Endothelial cell of umbilical vein (primary cell): ENCODE data around the gene RAB8A. TPM values are rescaled to one million over a fixed set of nuclear protein-coding genes. Genes with fewer than 3 reads are reported as not detected.

Experiments used
- BruUV-seq: library from RNA; stranded (reverse); fragments of 400-500 nt; replicated peaks from 2 replicates; lab custom pipeline; 2021; lab: Mats Ljungman, UMichigan
- CTCF ChIA-PET: fragments of 300-600, 350-600 bp; sonication (Branson Sonifier 250); formaldehyde crosslinking; loops from one replicate; lab custom pipeline; 2021; ENCODE audit warnings: antibody characterized with exemption, inconsistent platforms; lab: Charles Lee
- POLR2A ChIA-PET: fragments of 300-600, 350-600 bp; sonication (Branson Sonifier 250); formaldehyde crosslinking; loops from one replicate; lab custom pipeline; 2021; ENCODE audit warnings: antibody characterized with exemption, inconsistent platforms; lab: Charles Lee
- DNase-seq: peaks from one replicate; pipeline ENCODE4 v3.0.0-alpha.2; 2011; ENCODE audit warnings: low read depth, low spot score
- FAIRE-seq: peaks from 2 replicates; lab custom pipeline; 2011; peaks lifted over from hg19 to GRCh38; lab: Jason Lieb, UNC
- H2AFZ ChIP-seq: 2 replicates; pipeline ENCODE4 v1.6.0; 2012; ENCODE audit warnings: low read depth, low read length, control low read depth, inconsistent platforms
- H3K27ac ChIP-seq: 2 replicates; pipeline ENCODE4 v1.5.1; 2011; ENCODE audit warnings: low read depth, mild to moderate bottlenecking, control low read depth, low read length, moderate library complexity; ENCODE audit not compliant: insufficient read depth
- H3K27me3 ChIP-seq, 2 experiments: 2 replicates each; pipeline versions ENCODE4 v1.6.0 to v1.6.1; 2011; ENCODE audit warnings: low read length in 2 of 2, mixed read lengths in 1 of 2; ENCODE audit not compliant: control insufficient read depth in 2 of 2, insufficient read depth in 2 of 2
- H3K36me3 ChIP-seq, 2 experiments: 2 replicates in 1 of 2; 3 replicates in 1 of 2; pipeline ENCODE4 v1.5.1; 2011; ENCODE audit warnings: low read length in 2 of 2, mild to moderate bottlenecking in 1 of 2, moderate library complexity in 1 of 2; ENCODE audit not compliant: control insufficient read depth in 2 of 2, insufficient read depth in 2 of 2; ENCODE audit errors: extremely low read depth in 1 of 2
- H3K4me1 ChIP-seq: 3 replicates; pipeline ENCODE4 v1.5.1; 2011; ENCODE audit warnings: mild to moderate bottlenecking, low read length; ENCODE audit not compliant: control insufficient read depth, insufficient read depth; ENCODE audit errors: extremely low read depth
- H3K4me2 ChIP-seq: 2 replicates; pipeline ENCODE4 v1.6.1; 2011; ENCODE audit warnings: low read length, control low read depth, mixed read lengths; ENCODE audit not compliant: insufficient read depth
- H3K4me3 ChIP-seq, 3 experiments: fragments of 200-600 bp in 1 of 3; sonication (generic), shearing (Covaris generic) in 1 of 3; replicated peaks in 1 of 3; 2 replicates each; pipeline ENCODE4 v1.5.1; 2011 to 2016; ENCODE audit warnings: control low read depth in 3 of 3, low read length in 3 of 3, mild to moderate bottlenecking in 2 of 3, inconsistent platforms in 1 of 3, low read depth in 1 of 3, moderate library complexity in 1 of 3; ENCODE audit not compliant: insufficient read depth in 1 of 3
- H3K79me2 ChIP-seq: 2 replicates; pipeline ENCODE4 v1.6.0; 2012; ENCODE audit warnings: low read length, inconsistent platforms; ENCODE audit not compliant: control insufficient read depth, insufficient read depth
- H3K9ac ChIP-seq: replicated peaks from 2 replicates; pipeline ENCODE3; 2011; ENCODE audit warnings: low read length, control low read depth; ENCODE audit not compliant: insufficient read depth; ENCODE audit errors: extremely low read depth
- H3K9me1 ChIP-seq: replicated peaks from 3 replicates; pipeline ENCODE4 v1.6.0; 2011; ENCODE audit warnings: mild to moderate bottlenecking, low read length; ENCODE audit not compliant: control insufficient read depth, insufficient read depth; ENCODE audit errors: extremely low read depth
- H3K9me3 ChIP-seq: replicated peaks from 2 replicates; pipeline ENCODE4 v1.5.1; 2012; ENCODE audit warnings: low read length, inconsistent platforms; ENCODE audit not compliant: control insufficient read depth, insufficient read depth
- H4K20me1 ChIP-seq: replicated peaks from 2 replicates; pipeline ENCODE3; 2011; ENCODE audit warnings: mild to moderate bottlenecking, low read length; ENCODE audit not compliant: control insufficient read depth, insufficient read depth; ENCODE audit errors: extremely low read depth
- CTCF ChIP-seq, 2 donors: IDR thresholded peaks; 1 replicate in 1 of 2; 2 replicates in 1 of 2; pipeline ENCODE4 v1.5.1; 2011; ENCODE audit warnings: low read length in 2 of 2, mild to moderate bottlenecking in 2 of 2, moderate library complexity in 2 of 2, control low read depth in 1 of 2, inconsistent platforms in 1 of 2, low read depth in 1 of 2; ENCODE audit not compliant: insufficient read depth in 1 of 2; ENCODE audit errors: extremely low read depth in 1 of 2
- EZH2 ChIP-seq: IDR thresholded peaks from 2 replicates; pipeline ENCODE4 v1.6.1; 2012; ENCODE audit warnings: borderline replicate concordance, low read depth, mild to moderate bottlenecking, moderate library complexity, low read length, inconsistent platforms; ENCODE audit not compliant: severe bottlenecking
- FOS ChIP-seq: IDR thresholded peaks from 2 replicates; pipeline ENCODE4 v1.6.1; 2011; ENCODE audit warnings: mild to moderate bottlenecking, low read length, moderate library complexity, borderline replicate concordance; ENCODE audit not compliant: insufficient read depth
- GATA2 ChIP-seq: IDR thresholded peaks from 2 replicates; pipeline ENCODE4 v1.7.0; 2011; ENCODE audit warnings: low read depth, mild to moderate bottlenecking, moderate library complexity, mixed read lengths, low read length; ENCODE audit not compliant: insufficient read length, insufficient read depth
- POLR2AphosphoS5 ChIP-seq: IDR thresholded peaks from 2 replicates; pipeline ENCODE4 v1.6.1; 2012; ENCODE audit warnings: low read depth, mild to moderate bottlenecking, control low read depth, low read length, moderate library complexity; ENCODE audit not compliant: insufficient read depth
- dilution Hi-C: fragments of 300-500 bp; cut with MboI; formaldehyde crosslinking; loops from one replicate; pipeline ENCODE4 v1.15.0; 2019; ENCODE audit warnings: low sequenced_read_pairs; ENCODE audit not compliant: extremely low pct_ligation_motif_present
- intact Hi-C: fragments of 100-400 bp; cut with micrococcal nuclease; formaldehyde crosslinking; loops from one replicate; pipeline ENCODE4 v1.10.0; 2022
- polyA plus RNA-seq, 4 experiments: library from polyadenylated mRNA; depleted of rRNA in 3 of 4; stranded (reverse) in 3 of 4; unstranded in 1 of 4; fragments of >200 nt; gene quantifications; 2 replicates each; pipeline versions ENCODE4 v1.2.1 to v1.2.3, GENCODE V29; 2011 to 2012; ENCODE audit warnings: missing spikeins in 1 of 4
- total RNA-seq: library from RNA; stranded (reverse); gene quantifications from 2 replicates; pipeline ENCODE4 v1.2.3, GENCODE V29; 2021
- TF ChIP-seq, protein P1 (sequence below): IDR thresholded peaks from 2 replicates; pipeline ENCODE4 v1.6.1; 2011; ENCODE audit not compliant: insufficient read depth, insufficient read length

The RAB8A gene
- total and polyA plus RNA-seq, 2 donors (not counting 3 experiments of a cell fraction or from before 2014, with no cell fraction given), result 81.5 to 107 TPM

DNA sequence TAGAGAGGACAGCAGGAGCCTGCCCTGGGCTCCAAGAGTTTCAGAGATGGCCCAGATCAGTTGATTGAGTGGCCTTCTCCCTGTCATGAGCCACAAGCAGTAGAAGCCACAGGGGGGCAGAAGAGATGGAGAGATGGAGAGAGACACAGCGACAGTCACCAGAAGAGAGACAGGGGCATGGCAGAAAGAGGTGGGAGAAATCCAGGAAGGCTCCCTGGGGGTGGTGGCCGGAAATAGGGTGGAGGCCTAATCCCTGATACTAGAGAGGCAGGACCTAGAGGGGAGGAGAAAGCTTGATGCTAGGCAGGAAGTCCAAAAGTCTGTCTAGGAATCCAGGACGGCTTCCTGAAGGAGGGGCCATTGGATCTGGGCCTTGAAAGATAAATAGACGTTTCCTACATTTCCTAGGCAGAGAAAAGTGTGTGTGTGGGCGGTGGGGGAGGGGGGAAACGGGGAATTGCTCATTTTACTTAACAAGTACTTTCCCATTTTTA, 45.0 kb upstream of the RAB8A start:
- dilution Hi-C loops, result no loop called here
- no peaks in the 10 kb centered on the region for H3K9me1 ChIP-seq
- peaks cover 27% of the 10 kb centered on the region for H3K79me2 ChIP-seq
- ChIA-PET CTCF (interaction anchor here (1.1 to 10.4 kb wide), 6 partner anchors 9 to 114 kb away, joined by 3 to 84 read pairs (median 4); no protein-coding TSS in a partner anchor), POLR2A (interaction anchor here (0.6 to 2.2 kb wide), 3 partner anchors 10 to 834 kb away, joined by 4 to 24 read pairs (median 5); partner anchors contain the start of gene TPM4)
- H3K4me1 ChIP-seq, result peaks cover 52% of the 10 kb centered on the region
- H3K27me3 ChIP-seq, result no peaks in the 10 kb centered on the region
- TF ChIP-seq CTCF (IDR thresholded peaks at IDR 0.05; ENCODE audit: extremely low read depth in 1 of 2, insufficient read depth in 1 of 2, low read depth in 1 of 2, low read length in 2 of 2) (peak; percentile 14 to 33), EZH2 (no peak), GATA2 (peak; percentile 72), FOS (no peak), POLR2AphosphoS5 (peak; percentile 83)
- TF ChIP-seq, protein P1, sequence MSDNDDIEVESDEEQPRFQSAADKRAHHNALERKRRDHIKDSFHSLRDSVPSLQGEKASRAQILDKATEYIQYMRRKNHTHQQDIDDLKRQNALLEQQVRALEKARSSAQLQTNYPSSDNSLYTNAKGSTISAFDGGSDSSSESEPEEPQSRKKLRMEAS, result no peak
- H2AFZ ChIP-seq, result peak overlapping the region; percentile 26
- peak; percentile 86 for DNase-seq
- no peak overlapping the region for H3K9ac ChIP-seq
- intact Hi-C loops, result loop anchor here (1.0 to 2.0 kb wide), 5 partner anchors 10 to 119 kb away; partner anchors contain the start of genes FAM32A, RAB8A and TPM4
- H3K4me2 ChIP-seq, result peak overlapping the region; percentile 48
- no peaks in the 10 kb centered on the region for H3K9me3 ChIP-seq
- FAIRE-seq, result peak; percentile 94
- no peaks in the 10 kb centered on the region for H3K36me3 ChIP-seq
- peak overlapping the region in 1 of 3 experiments; percentile 48 for H3K4me3 ChIP-seq
- BruUV-seq, result no TSS peak
- H3K27ac ChIP-seq, result peak overlapping the region; percentile 50
- H4K20me1 ChIP-seq, result no peaks in the 10 kb centered on the region
